ENCODE results near the gene INCA1. TPM values are rescaled to one million over a fixed set of nuclear protein-coding genes. Genes with fewer than 3 reads are reported as not detected.

INCA1 gene
- total and polyA plus RNA-seq, 4 donors: 0.28 to 0.75 (median 0.55) TPM

GRCh38 chr17:4998027-4998731, 857 bp upstream of the INCA1 start:
- DNase-seq (ENCODE audit: low spot score): no peak
- Histone ChIP-seq H3K36me3 (ENCODE audit: control insufficient read depth in 4 of 4, insufficient read depth in 3 of 4, low read depth in 1 of 4, low read length in 3 of 4) (peaks cover 7 to 18% (median 12%) of the 10 kb centered on the region in 4 donors), H3K27me3 (ENCODE audit: control insufficient read depth in 4 of 4, insufficient read depth in 4 of 4, low read length in 3 of 4) (no peaks in the 10 kb centered on the region), H3K9ac (ENCODE audit: low read depth in 1 of 2, low read length in 2 of 2) (peak overlapping the region; percentile 70 to 73), H3K4me1 (ENCODE audit: control insufficient read depth in 4 of 4, insufficient read depth in 4 of 4, low read length in 3 of 4) (peaks cover 5 to 34% (median 26%) of the 10 kb centered on the region in 4 donors), H3K27ac (ENCODE audit: low read depth in 1 of 2, low read length in 2 of 2) (peak overlapping the region; percentile 83 to 88), H3K9me3 (ENCODE audit: control insufficient read depth in 4 of 4, low read length in 3 of 4) (no peaks in the 10 kb centered on the region), H3K4me3 (ENCODE audit: low read depth in 1 of 3, low read length in 3 of 3) (peak overlapping the region; percentile 77 to 88 (median 86))
- no peak for TF ChIP-seq GABPA (IDR thresholded peaks at IDR 0.05 in 1 of 2, conservative IDR thresholded peaks at IDR 0.05 in 1 of 2)
- TF ChIP-seq CTCF (IDR thresholded peaks at IDR 0.05; ENCODE audit: low read depth, low read length, missing input control): no peak
- no peak for TF ChIP-seq TAF1 (conservative IDR thresholded peaks at IDR 0.05)
- TF ChIP-seq JUND (IDR thresholded peaks at IDR 0.05): no peak
- TF ChIP-seq SP1 (IDR thresholded peaks at IDR 0.05): no peak
- TF ChIP-seq ATF3 (IDR thresholded peaks at IDR 0.05): no peak
- TF ChIP-seq EGR1 (IDR thresholded peaks at IDR 0.05; ENCODE audit: low read depth in 2 of 2): no peak
- TF ChIP-seq RXRA (IDR thresholded peaks at IDR 0.05): no peak
- no peak for TF ChIP-seq NR2F2 (IDR thresholded peaks at IDR 0.05)
- no peak for TF ChIP-seq RAD21 (IDR thresholded peaks at IDR 0.05)
- TF ChIP-seq REST (IDR thresholded peaks at IDR 0.05): no peak
- TF ChIP-seq, protein P1, sequence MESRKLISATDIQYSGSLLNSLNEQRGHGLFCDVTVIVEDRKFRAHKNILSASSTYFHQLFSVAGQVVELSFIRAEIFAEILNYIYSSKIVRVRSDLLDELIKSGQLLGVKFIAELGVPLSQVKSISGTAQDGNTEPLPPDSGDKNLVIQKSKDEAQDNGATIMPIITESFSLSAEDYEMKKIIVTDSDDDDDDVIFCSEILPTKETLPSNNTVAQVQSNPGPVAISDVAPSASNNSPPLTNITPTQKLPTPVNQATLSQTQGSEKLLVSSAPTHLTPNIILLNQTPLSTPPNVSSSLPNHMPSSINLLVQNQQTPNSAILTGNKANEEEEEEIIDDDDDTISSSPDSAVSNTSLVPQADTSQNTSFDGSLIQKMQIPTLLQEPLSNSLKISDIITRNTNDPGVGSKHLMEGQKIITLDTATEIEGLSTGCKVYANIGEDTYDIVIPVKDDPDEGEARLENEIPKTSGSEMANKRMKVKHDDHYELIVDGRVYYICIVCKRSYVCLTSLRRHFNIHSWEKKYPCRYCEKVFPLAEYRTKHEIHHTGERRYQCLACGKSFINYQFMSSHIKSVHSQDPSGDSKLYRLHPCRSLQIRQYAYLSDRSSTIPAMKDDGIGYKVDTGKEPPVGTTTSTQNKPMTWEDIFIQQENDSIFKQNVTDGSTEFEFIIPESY (IDR thresholded peaks at IDR 0.05): no peak
- no peak for TF ChIP-seq HNF4A (conservative IDR thresholded peaks at IDR 0.05)
- no peak for TF ChIP-seq FOXA1 (IDR thresholded peaks at IDR 0.05)
- no peak for TF ChIP-seq YY1 (IDR thresholded peaks at IDR 0.05)
- TF ChIP-seq HNF4G (IDR thresholded peaks at IDR 0.05): no peak
- WGBS: 1% methylated on average over 55 of the region's 55 CpGs
